Measurements from ENCODE around the gene NR3C1. TPM values are rescaled to one million over a fixed set of nuclear protein-coding genes. Genes with fewer than 3 reads are reported as not detected.

The NR3C1 gene
- total RNA-seq, 1 donor from 2014 or later: 44.6 TPM

DNA sequence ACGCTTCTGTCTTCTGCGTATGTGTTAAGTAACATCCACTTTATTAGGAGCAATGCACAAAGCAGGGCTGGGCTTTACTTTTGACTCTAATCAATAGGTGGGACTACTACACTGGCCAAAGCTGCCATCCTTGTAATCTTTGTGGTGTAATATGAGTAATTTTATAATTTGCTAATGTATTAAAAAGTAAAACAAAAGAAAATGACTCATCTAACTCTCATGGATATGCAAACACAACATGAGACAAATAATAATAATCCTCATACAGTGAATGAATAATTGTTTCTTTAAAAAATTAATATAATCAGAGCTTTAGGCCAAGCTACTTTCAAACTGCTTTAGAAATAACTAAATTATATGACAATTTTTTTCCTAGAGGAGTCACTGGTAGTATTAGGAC is 90.7 kb downstream of the NR3C1 start:
- H3K27ac Mint-ChIP-seq (ENCODE audit: unreplicated experiment): peak overlapping the region; percentile 81
- no peaks in the 10 kb centered on the region for H3K27me3 Mint-ChIP-seq (ENCODE audit: low read depth)
- DNase-seq (ENCODE audit: low spot score): no peak
- no peak overlapping the region for H3K4me3 Mint-ChIP-seq (ENCODE audit: unreplicated experiment)
- TF ChIP-seq CTCF (IDR thresholded peaks at IDR 0.05): no peak
- peaks cover 3% of the 10 kb centered on the region for H3K9me3 Mint-ChIP-seq (ENCODE audit: low read depth)
- peaks cover 17% of the 10 kb centered on the region for H3K36me3 Mint-ChIP-seq (ENCODE audit: low read depth)
- peaks cover 79% of the 10 kb centered on the region for H3K4me1 Mint-ChIP-seq (ENCODE audit: low read depth)

- peaks cover 3% of the 10 kb centered on the region for H3K9me3 Mint-ChIP-seq (ENCODE audit: low read depth)
- TF ChIP-seq CTCF (IDR thresholded peaks at IDR 0.05): no peak
- DNase-seq (ENCODE audit: low spot score): no peak
- H3K27ac Mint-ChIP-seq (ENCODE audit: unreplicated experiment): peak overlapping the region; percentile 68
- H3K36me3 Mint-ChIP-seq (ENCODE audit: low read depth): peaks cover 20% of the 10 kb centered on the region
- H3K4me3 Mint-ChIP-seq (ENCODE audit: unreplicated experiment): no peak overlapping the region
- H3K27me3 Mint-ChIP-seq (ENCODE audit: low read depth): no peaks in the 10 kb centered on the region
- H3K4me1 Mint-ChIP-seq (ENCODE audit: low read depth): peaks cover 78% of the 10 kb centered on the region
Measured at GRCh38 chr5:143311955-143312354, 91.5 kb downstream of the NR3C1 start.

- H3K4me3 Mint-ChIP-seq (ENCODE audit: unreplicated experiment): no peak overlapping the region
- no peak for DNase-seq (ENCODE audit: low spot score)
- no peak for TF ChIP-seq CTCF (IDR thresholded peaks at IDR 0.05)
Measured at GRCh38 chr5:143311428-143311827, 92.1 kb downstream of the NR3C1 start.

DNA sequence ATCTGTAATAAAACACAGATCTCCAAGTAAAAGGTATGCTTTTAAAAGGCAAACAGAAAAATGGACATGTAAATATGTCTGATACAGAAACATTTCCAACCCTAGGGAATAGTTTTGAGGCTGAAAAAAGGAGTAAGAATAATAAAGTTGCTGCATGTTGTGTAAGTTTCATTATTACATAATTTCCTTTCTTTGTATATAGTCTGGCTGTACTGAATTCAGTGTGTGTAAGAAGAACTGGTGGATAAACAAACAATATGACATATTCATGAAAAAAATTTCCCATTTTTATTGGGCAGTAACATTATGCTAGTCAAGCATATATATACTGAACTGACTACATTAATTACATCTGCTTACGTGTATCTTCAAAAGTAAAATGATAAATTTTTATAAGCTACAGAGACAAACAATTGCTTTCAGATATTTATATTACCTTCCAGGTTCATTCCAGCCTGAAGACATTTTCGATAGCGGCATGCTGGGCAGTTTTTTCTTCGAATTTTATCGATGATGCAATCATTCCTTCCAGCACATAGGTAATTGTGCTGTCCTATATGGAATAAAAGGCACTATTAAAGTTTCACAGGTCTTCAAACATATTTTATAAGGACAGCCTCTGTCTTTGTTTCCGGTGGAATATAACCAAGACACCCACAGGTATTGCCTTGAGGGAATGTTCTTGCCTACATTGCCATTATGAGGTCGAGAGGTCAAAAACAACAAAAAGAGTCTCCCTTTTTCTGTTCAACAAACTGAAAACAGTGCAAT is 93.6 kb downstream of the NR3C1 start:
- Mint-ChIP-seq H3K9me3 (ENCODE audit: low read depth) (peaks cover 6% of the 10 kb centered on the region), H3K27ac (ENCODE audit: unreplicated experiment) (peak overlapping the region; percentile 72), H3K27me3 (ENCODE audit: low read depth) (no peaks in the 10 kb centered on the region), H3K36me3 (ENCODE audit: low read depth) (peaks cover 23% of the 10 kb centered on the region), H3K4me3 (ENCODE audit: unreplicated experiment) (no peak overlapping the region), H3K4me1 (ENCODE audit: low read depth) (peaks cover 76% of the 10 kb centered on the region)
- no peak for DNase-seq (ENCODE audit: low spot score)
- no peak for TF ChIP-seq CTCF (IDR thresholded peaks at IDR 0.05)

More at GRCh38 chr5:143311428-143311827, 92.1 kb downstream of the NR3C1 start:
- peak overlapping the region; percentile 68 for H3K27ac Mint-ChIP-seq (ENCODE audit: unreplicated experiment)
- peaks cover 20% of the 10 kb centered on the region for H3K36me3 Mint-ChIP-seq (ENCODE audit: low read depth)
- H3K4me1 Mint-ChIP-seq (ENCODE audit: low read depth): peaks cover 75% of the 10 kb centered on the region
- peaks cover 3% of the 10 kb centered on the region for H3K9me3 Mint-ChIP-seq (ENCODE audit: low read depth)
- no peaks in the 10 kb centered on the region for H3K27me3 Mint-ChIP-seq (ENCODE audit: low read depth)

GRCh38 chr5:143308731-143309130 is 94.8 kb downstream of the NR3C1 start:
- Mint-ChIP-seq H3K4me3 (ENCODE audit: unreplicated experiment) (no peak overlapping the region), H3K27me3 (ENCODE audit: low read depth) (no peaks in the 10 kb centered on the region), H3K27ac (ENCODE audit: unreplicated experiment) (peak overlapping the region; percentile 72), H3K36me3 (ENCODE audit: low read depth) (peaks cover 29% of the 10 kb centered on the region), H3K4me1 (ENCODE audit: low read depth) (peaks cover 68% of the 10 kb centered on the region), H3K9me3 (ENCODE audit: low read depth) (peaks cover 8% of the 10 kb centered on the region)
- DNase-seq (ENCODE audit: low spot score): no peak
- no peak for TF ChIP-seq CTCF (IDR thresholded peaks at IDR 0.05)

Measured in chondrocyte (in vitro differentiated cells).